OCI-LY3 (cell line): ENCODE results near the gene RGS19.

ENCODE experiments used
- H2AFZ ChIP-seq: fragments of 200-600, 300-600 bp; shearing (Covaris generic); 2 replicates; pipeline ENCODE4 v1.6.0; 2014; ENCODE audit warnings: antibody characterized with exemption, low read depth, low read length
- H3K27ac ChIP-seq: fragments of 200-600, 300-600 bp; sonication (generic); 2 replicates; pipeline ENCODE4 v1.5.1; 2014; ENCODE audit warnings: mild to moderate bottlenecking, low read length, moderate library complexity, mixed read lengths
- H3K27me3 ChIP-seq: fragments of 200-600, 300-600 bp; sonication (generic); 2 replicates; pipeline ENCODE4 v1.6.1; 2014; ENCODE audit warnings: low read depth, low read length, mixed read lengths
- H3K36me3 ChIP-seq: fragments of 200-600, 300-600 bp; sonication (generic); replicated peaks from 2 replicates; pipeline ENCODE3; 2014; ENCODE audit warnings: low read depth, low read length, mixed read lengths
- H3K4me1 ChIP-seq: fragments of 300-600, 200-600 bp; sonication (generic); 2 replicates; pipeline ENCODE4 v1.6.1; 2014; ENCODE audit warnings: low read length, mixed read lengths
- H3K4me2 ChIP-seq: fragments of 200-600, 300-600 bp; sonication (generic); 2 replicates; pipeline ENCODE4 v1.6.1; 2014; ENCODE audit warnings: low read length, mixed read lengths
- H3K4me3 ChIP-seq: fragments of 300-600, 200-600 bp; sonication (generic); 2 replicates; pipeline ENCODE4 v1.5.1; 2014; ENCODE audit warnings: antibody characterized with exemption, mild to moderate bottlenecking, low read length, moderate library complexity
- H3K79me2 ChIP-seq: fragments of 300-600, 200-600 bp; shearing (Covaris generic); 2 replicates; pipeline ENCODE4 v1.6.1; 2014; ENCODE audit warnings: mild to moderate bottlenecking, low read length, mixed read lengths
- H3K9ac ChIP-seq: fragments of 300-600, 200-600 bp; shearing (Covaris generic); 2 replicates; pipeline ENCODE4 v1.6.0; 2014; ENCODE audit warnings: mild to moderate bottlenecking, low read length, moderate library complexity
- H3K9me3 ChIP-seq: fragments of 200-600, 300-600 bp; shearing (Covaris generic); 2 replicates; pipeline ENCODE4 v1.6.1; 2014; ENCODE audit warnings: low read length, mixed read lengths; ENCODE audit not compliant: insufficient read depth
- H4K20me1 ChIP-seq: fragments of 200-600, 300-600 bp; sonication (generic); 2 replicates; pipeline ENCODE4 v1.6.1; 2016; ENCODE audit warnings: low read length, mixed read lengths; ENCODE audit not compliant: insufficient read depth
- CTCF ChIP-seq: fragments of 200-600, 300-600 bp; sonication (generic); IDR thresholded peaks from 2 replicates; pipeline ENCODE4 v1.5.1; 2014; ENCODE audit warnings: antibody characterized with exemption, low read length, low read depth
- EZH2phosphoT487 ChIP-seq: fragments of 200-600 bp; shearing (Covaris generic); IDR thresholded peaks from 2 replicates; pipeline ENCODE4 v1.6.1; 2018; ENCODE audit warnings: antibody characterized with exemption, mixed run types, low read depth

Gene RGS19

DNA sequence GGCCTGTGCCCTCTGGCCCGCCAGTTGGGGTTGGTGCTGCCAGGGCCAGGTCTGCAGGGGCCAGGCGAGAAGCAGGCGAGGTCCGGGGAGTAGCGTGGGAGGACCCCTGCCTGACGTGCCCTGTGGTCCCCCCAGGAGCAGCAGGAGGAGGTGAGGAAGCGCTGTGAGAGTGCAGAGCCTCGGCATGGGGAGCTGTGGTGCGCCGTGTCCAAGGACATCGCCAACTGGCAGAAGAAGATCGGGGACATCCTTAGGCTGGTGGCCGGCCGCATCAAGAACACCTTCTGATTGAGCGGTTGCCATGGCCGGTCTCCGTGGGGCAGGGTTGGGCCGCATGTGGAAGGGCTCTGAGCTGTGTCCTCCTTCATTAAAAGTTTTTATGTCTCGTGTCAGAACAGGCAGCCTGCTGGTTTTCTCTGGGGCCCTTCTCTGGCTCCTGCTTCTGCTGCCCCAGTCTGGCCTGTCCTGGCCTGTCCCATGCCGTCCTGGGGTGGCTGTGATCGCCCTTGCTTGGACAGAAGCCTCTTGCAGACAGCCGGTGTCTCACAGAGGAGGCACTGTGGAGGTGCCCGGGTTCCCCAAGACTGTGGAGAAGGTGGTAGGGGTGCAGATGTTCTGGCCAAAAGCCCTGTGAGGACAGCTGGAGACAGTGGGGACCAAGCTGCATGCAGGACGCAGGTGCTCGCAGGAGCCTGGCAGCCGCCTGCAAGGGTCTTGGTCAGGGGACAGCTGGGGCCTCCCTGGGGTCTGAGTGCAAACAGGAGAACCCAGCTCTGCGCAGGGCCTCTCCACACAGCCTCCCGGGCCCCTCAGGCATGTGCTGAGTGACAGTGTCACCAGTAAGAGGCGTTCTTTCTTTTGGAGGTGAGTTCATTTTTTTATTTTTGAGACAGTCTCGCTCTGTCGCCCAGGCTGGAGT, 46.4 kb downstream of the RGS19 start:
- H4K20me1 ChIP-seq: no peaks in the 10 kb centered on the region
- H3K27ac ChIP-seq: no peak overlapping the region
- no peak overlapping the region for H3K4me3 ChIP-seq
- H3K27me3 ChIP-seq: no peaks in the 10 kb centered on the region
- H3K9me3 ChIP-seq: no peaks in the 10 kb centered on the region
- no peak overlapping the region for H3K4me2 ChIP-seq
- peaks cover 14% of the 10 kb centered on the region for H3K36me3 ChIP-seq
- TF ChIP-seq EZH2phosphoT487: no peak
- TF ChIP-seq CTCF: no peak
- H3K9ac ChIP-seq: no peak overlapping the region
- peaks cover 22% of the 10 kb centered on the region for H3K4me1 ChIP-seq
- H2AFZ ChIP-seq: no peak overlapping the region
- no peaks in the 10 kb centered on the region for H3K79me2 ChIP-seq

- Histone ChIP-seq H3K4me3 (no peak overlapping the region), H3K9ac (no peak overlapping the region), H3K79me2 (no peaks in the 10 kb centered on the region), H3K36me3 (peaks cover 24% of the 10 kb centered on the region), H3K4me2 (no peak overlapping the region), H3K4me1 (peaks cover 15% of the 10 kb centered on the region), H4K20me1 (no peaks in the 10 kb centered on the region), H3K9me3 (no peaks in the 10 kb centered on the region), H3K27me3 (no peaks in the 10 kb centered on the region), H2AFZ (no peak overlapping the region), H3K27ac (no peak overlapping the region)
- no peak for TF ChIP-seq CTCF
- TF ChIP-seq EZH2phosphoT487: no peak
Observed at GRCh38 chr20:64031822-64032314, 47.5 kb downstream of the RGS19 start.

DNA sequence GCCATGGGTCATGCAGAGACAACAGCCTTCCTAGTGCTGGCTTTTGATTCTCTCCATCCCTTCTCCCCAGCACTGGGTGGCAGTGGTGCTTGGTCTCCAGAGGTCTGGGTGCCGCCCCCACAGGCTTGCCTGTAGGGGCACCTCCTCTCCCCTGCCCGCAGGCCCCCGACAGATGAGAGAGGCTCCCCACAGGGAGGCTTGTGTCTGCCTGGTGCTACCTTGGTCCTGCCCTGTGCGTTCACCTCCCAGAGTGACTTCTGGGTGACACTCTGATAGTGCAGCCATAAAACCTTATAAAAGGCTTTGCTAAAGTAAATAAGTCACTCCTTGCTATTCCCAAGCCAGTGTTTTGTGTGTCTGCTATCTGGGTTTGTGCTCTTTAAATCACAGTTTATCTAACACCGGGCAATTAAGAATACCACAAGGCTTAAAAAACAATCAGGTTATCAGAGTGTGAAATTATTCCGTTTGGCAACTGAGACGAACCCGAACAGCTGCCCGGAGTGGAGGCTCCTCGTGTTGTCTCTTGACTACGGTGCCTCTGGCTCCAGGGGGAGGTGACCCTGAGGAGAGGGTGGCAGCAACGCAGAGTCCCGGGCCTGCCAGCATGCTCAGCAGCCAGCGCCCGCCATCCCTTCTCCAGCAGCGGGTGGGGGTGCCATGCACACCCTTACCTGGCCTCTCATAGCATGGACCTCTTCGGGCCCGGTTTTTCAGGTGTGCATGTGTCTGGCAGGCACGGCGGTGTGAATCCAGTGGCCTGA, 48.8 kb downstream of the RGS19 start:
- H4K20me1 ChIP-seq: no peaks in the 10 kb centered on the region
- H3K27ac ChIP-seq: no peak overlapping the region
- H3K36me3 ChIP-seq: peaks cover 30% of the 10 kb centered on the region
- no peaks in the 10 kb centered on the region for H3K79me2 ChIP-seq
- no peak overlapping the region for H3K4me3 ChIP-seq
- no peak overlapping the region for H3K9ac ChIP-seq
- H2AFZ ChIP-seq: no peak overlapping the region
- no peak for TF ChIP-seq CTCF
- no peak for TF ChIP-seq EZH2phosphoT487
- no peaks in the 10 kb centered on the region for H3K27me3 ChIP-seq
- peaks cover 3% of the 10 kb centered on the region; the same call in 1 of the 2 replicates for H3K4me1 ChIP-seq
- H3K9me3 ChIP-seq: no peaks in the 10 kb centered on the region
- no peak overlapping the region for H3K4me2 ChIP-seq
